HG03064 (cell line): ENCODE data around the gene TMEM129.

Experiments used
- ATAC-seq: cut with Tn5 transposase; IDR thresholded peaks from one replicate; pipeline ENCODE4 v1.9.1; 2021; ENCODE audit warnings: low read depth; ENCODE audit not compliant: unreplicated experiment

Gene TMEM129

GRCh38 chr4:1745697-1746096 lies 24.6 kb upstream of the TMEM129 start:
- ATAC-seq = no peak

DNA sequence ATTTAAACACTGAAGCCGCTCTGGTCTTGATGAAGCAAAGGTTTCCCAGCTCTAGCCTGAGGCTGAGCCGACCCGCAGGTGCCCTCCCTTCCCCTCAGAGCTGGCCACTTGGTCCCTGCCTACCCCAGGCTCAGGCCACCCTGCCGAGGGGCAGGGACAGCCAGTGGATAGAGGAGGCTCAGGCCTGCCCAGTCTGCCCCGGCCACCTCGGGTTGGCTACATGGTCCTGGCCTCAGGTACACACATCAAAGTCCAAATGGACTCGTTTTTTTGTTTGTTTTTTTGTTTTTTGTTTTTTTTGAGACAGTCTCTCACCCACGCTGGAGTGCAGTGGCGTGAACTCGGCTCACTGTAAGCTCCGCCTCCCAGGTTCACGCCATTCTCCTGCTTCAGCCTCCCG lies 24.0 kb upstream of the TMEM129 start:
- ATAC-seq = no peak

GRCh38 chr4:1744552-1744951 lies 23.4 kb upstream of the TMEM129 start:
- ATAC-seq = no peak

DNA sequence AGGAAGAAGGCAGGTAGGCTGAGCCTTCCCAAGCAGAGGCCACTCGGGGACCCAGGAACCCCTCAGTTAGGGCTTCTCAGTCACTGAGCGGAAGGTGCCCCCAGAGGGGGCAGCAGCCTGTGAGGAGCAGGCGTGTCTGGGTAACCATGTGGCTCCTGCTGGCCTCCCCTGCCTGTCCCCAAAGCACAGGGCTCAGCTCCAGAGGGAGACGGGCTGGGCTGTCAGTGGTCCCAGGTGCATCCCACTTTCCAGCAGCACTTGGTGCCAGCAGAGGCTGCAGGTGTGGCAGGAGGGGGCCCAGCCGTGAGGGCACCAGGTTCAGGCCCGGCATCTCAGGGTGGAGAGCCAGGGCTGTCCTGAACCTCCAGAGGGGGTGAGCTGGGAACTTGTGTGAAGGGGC lies 22.9 kb upstream of the TMEM129 start:
- no peak for ATAC-seq

- no peak for ATAC-seq
Measured at GRCh38 chr4:1743551-1743950, 22.4 kb upstream of the TMEM129 start.

DNA sequence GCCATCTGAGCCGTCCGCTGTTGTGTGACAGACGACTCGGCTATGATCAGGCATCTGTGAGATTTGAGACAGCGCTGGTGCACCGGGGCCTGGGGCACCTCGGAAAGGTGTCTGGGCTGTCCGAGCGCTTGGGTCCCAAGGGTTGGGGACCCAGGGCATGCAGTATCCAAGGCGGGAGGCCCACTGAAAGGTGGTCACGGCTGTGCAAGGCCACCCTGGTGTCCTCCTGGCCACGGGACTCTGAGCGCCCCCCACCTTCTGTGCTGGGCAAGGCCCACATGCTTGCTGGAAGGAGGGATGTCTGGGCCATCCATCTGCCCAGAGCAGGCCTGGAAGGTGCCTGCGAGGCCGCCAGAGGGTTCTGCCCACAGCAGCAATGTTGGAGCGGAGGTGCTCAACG lies 20.1 kb upstream of the TMEM129 start:
- no peak for ATAC-seq

DNA sequence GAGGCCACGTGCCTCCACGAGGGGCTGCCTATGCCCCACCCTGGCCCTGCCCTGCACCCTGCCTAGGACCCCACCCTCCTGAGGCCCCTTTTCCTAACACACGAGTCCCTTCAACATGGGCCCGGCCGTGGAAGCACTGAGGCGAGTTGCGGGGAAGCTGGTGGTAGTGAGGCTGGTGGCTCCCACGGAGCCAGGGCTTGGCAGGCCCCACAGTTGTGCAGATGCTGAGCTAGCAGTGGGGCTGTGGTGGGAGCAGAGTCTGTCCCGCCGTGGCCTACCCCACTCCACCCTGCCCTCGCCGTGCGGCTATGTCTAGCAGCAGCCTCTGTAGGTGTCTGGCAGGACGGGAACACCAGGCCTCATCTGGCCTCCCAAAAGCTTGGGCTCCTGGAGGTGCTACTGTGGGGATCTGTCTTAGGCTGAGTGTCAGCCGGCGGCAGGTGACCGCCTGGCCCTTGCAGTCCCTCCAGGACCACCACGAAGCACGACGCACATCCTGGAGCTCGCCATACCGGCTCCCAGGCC lies 19.0 kb upstream of the TMEM129 start:
- no peak for ATAC-seq

DNA sequence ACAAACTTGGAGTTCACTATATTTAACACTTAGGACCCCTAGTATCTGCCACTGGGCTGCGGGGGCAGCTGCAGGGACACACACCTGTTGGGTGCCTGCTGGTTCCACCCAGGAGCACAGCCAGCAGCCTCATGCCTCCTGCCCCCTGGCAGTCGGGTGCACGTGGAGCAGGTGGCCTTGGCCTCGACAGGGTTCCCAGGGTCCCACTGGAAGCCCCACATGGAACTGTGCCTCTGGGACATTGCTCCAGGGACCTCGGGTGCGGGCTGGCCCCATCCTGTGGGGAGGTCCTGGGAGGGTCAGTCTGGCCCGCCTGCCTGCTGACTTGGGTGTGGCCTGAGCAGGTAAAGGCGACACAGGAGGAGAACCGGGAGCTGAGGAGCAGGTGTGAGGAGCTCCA lies 18.2 kb upstream of the TMEM129 start:
- no peak for ATAC-seq

DNA sequence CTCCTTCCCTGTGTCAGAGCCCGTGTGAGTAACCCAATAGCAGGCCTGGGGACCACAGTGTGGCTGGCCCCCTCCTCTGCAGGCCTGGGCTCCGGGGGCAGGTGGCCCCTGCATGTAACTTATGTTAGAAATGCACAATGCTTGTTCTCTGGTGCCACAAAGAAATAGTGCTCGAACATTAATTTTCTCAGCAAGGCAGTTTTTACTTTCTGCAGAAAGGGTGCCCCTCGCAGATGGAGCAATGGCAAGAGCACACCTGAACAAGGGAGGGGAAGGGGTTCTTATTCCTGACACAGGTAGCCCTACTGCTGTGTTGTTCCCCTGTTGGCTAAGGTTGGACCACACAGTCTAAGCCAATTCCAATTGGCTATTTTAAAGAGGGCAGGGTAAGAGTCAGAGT lies 17.3 kb upstream of the TMEM129 start:
- no peak for ATAC-seq

GRCh38 chr4:1737666-1738065 lies 16.5 kb upstream of the TMEM129 start:
- no peak for ATAC-seq

GRCh38 chr4:1736812-1737211 lies 15.7 kb upstream of the TMEM129 start:
- no peak for ATAC-seq

- ATAC-seq = no peak
Measured at GRCh38 chr4:1735215-1735614, 14.1 kb upstream of the TMEM129 start.

DNA sequence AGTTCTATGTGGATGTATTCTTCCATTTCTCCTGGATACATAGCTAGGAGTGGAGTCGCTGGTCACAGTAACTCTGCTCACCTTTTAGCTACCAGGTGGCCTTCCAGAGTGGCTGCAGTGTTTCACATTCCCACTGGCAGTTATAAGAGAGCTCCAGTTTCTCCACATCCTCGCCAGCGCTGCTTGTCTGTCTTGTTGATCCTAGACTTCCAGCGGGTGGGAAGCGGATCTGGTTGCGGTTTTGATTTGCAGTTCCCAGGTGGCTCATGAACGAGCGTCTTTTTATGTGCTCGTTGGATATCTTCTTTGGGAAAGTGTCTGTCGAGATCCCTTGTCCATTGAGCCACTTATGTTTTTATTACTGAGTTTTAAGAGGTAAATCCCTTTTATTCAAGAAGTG lies 11.8 kb upstream of the TMEM129 start:
- no peak for ATAC-seq

GRCh38 chr4:1731180-1731579 lies 10.1 kb upstream of the TMEM129 start:
- no peak for ATAC-seq

GRCh38 chr4:1730532-1731135 lies 9.5 kb upstream of the TMEM129 start:
- ATAC-seq = no peak

DNA sequence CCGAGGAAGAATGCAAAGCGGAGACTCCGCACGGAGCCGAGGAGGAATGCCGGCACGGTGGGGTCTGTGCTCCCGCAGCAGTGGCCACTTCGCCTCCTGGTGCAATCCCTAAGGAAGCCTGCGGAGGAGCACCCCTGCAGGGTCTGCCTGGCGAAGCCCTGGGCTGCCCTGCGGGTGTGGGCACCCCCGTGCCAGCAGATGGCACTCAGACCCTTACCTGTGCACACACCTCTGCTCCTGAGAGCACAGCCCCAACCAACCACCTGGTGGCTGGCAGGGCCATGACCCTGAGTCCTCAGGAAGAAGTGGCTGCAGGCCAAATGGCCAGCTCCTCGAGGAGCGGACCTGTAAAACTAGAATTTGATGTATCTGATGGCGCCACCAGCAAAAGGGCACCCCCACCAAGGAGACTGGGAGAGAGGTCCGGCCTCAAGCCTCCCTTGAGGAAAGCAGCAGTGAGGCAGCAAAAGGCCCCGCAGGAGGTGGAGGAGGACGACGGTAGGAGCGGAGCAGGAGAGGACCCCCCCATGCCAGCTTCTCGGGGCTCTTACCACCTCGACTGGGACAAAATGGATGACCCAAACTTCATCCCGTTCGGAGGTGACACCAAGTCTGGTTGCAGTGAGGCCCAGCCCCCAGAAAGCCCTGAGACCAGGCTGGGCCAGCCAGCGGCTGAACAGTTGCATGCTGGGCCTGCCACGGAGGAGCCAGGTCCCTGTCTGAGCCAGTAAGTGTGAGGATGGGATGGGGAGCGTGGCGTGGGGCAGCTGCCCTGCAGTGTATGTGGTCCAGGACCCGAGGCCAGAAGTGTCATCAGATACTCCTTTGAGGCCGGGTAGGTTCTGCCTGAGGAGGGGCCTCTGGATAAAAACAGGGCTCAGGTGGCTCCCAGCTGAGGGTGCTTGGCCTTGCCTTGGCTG lies 7.2 kb upstream of the TMEM129 start:
- no peak for ATAC-seq

DNA sequence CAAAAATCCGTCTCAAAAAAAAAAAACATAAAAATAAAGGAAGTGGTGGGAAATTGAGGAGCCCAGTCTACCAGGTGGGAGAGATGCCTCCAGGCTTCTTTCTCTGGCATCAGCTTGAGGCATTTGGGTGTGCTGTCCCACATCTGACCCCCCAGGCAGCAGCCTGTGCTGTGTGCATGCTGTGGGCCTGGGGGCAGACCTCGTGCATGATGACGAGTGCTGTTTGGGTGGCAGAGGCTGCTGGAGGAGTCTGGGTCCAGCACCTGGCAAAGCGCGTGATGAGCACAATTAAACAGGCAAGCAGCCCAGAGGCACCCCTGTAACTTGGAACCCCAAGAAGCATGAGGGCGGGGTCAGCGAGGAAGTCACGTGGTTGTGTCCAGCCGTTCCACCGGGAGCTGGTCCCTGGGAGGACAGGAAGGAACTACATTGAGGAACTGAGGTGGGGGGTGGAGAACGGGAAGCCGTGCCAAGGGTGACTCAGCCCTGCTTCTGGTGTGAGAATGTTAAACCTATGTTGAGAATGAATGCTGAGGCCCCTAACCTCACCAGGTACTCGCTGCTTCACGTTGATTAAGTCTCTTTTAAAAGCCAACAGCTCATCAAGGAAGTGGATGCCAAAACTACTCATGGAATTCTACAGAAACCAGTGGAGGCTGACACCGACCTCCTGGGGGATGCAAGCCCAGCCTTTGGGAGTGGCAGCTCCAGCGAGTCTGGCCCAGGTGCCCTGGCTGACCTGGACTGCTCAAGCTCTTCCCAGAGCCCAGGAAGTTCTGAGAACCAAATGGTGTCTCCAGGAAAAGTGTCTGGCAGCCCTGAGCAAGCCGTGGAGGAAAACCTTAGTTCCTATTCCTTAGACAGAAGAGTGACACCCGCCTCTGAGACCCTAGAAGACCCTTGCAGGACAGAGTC lies 6.3 kb upstream of the TMEM129 start:
- ATAC-seq = no peak

- ATAC-seq = no peak
Measured at GRCh38 chr4:1726146-1726934, 5.2 kb upstream of the TMEM129 start.

DNA sequence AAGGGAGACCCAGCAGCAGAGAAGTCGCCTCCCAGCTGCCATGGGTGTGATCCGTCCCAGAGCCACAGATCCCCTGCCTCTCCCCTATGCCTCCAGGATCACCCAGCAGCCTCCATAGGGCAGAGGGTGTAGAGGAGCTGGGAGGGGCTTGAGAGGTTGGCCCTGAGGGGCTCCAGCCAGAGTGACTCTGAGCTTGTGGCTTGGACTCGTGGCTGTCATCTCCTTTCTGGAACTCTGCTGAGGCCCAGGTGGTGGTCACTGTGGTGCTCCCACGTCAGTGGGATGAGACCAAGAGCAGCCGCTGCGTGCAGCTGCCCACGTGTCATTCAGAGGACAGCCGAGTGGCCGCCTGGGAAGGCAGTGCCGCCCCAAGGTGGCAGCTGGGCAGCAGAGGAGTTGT lies 4.4 kb upstream of the TMEM129 start:
- ATAC-seq = no peak

GRCh38 chr4:1723131-1723801 lies 2.1 kb upstream of the TMEM129 start:
- no peak for ATAC-seq
